ENCODE measurements around the gene CAP2.

The CAP2 gene

DNA sequence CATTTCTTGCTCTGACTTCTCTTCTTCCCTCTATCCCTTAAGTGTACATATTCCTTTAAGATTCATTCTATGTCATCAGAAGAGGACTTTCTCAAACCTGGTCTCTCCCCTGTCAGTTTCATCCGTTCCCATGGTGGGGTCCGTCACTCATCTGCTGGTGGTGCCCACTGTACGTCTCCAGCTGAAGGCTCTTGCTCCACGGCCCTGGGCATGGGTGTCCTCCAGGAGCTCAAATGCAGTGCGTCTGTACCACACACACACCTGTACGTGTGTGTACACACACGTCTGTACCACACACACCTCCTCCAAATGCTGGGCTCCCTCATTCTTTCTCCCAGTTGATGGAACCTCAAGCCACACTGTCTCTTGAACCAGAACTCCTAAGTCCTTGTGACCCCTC is 85.6 kb downstream of the CAP2 start:
- TF ChIP-seq, protein P1, sequence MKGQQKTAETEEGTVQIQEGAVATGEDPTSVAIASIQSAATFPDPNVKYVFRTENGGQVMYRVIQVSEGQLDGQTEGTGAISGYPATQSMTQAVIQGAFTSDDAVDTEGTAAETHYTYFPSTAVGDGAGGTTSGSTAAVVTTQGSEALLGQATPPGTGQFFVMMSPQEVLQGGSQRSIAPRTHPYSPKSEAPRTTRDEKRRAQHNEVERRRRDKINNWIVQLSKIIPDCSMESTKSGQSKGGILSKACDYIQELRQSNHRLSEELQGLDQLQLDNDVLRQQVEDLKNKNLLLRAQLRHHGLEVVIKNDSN (IDR thresholded peaks at IDR 0.05) = no peak
- TF ChIP-seq TEAD4 (IDR thresholded peaks at IDR 0.05) = no peak
- no peak for TF ChIP-seq NFIC (IDR thresholded peaks at IDR 0.05)
- no peak for TF ChIP-seq TAF1 (IDR thresholded peaks at IDR 0.05; ENCODE audit: low read depth)
- no peak for TF ChIP-seq ZBTB7A (IDR thresholded peaks at IDR 0.05; ENCODE audit: low read depth)
- TF ChIP-seq YY1 (IDR thresholded peaks at IDR 0.05; ENCODE audit: low read depth) = no peak
- no peak for TF ChIP-seq FOXM1 (IDR thresholded peaks at IDR 0.05; ENCODE audit: borderline replicate concordance, low read depth)
- TF ChIP-seq CREB1 (IDR thresholded peaks at IDR 0.05; ENCODE audit: low read depth) = no peak
- TF ChIP-seq, protein P2, sequence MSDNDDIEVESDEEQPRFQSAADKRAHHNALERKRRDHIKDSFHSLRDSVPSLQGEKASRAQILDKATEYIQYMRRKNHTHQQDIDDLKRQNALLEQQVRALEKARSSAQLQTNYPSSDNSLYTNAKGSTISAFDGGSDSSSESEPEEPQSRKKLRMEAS (IDR thresholded peaks at IDR 0.05) = no peak
- TF ChIP-seq, protein P3, sequence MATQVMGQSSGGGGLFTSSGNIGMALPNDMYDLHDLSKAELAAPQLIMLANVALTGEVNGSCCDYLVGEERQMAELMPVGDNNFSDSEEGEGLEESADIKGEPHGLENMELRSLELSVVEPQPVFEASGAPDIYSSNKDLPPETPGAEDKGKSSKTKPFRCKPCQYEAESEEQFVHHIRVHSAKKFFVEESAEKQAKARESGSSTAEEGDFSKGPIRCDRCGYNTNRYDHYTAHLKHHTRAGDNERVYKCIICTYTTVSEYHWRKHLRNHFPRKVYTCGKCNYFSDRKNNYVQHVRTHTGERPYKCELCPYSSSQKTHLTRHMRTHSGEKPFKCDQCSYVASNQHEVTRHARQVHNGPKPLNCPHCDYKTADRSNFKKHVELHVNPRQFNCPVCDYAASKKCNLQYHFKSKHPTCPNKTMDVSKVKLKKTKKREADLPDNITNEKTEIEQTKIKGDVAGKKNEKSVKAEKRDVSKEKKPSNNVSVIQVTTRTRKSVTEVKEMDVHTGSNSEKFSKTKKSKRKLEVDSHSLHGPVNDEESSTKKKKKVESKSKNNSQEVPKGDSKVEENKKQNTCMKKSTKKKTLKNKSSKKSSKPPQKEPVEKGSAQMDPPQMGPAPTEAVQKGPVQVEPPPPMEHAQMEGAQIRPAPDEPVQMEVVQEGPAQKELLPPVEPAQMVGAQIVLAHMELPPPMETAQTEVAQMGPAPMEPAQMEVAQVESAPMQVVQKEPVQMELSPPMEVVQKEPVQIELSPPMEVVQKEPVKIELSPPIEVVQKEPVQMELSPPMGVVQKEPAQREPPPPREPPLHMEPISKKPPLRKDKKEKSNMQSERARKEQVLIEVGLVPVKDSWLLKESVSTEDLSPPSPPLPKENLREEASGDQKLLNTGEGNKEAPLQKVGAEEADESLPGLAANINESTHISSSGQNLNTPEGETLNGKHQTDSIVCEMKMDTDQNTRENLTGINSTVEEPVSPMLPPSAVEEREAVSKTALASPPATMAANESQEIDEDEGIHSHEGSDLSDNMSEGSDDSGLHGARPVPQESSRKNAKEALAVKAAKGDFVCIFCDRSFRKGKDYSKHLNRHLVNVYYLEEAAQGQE (IDR thresholded peaks at IDR 0.05; ENCODE audit: low read depth) = no peak
- no peak for TF ChIP-seq TCF12 (IDR thresholded peaks at IDR 0.05; ENCODE audit: low read depth)
- no peak for TF ChIP-seq CEBPB (IDR thresholded peaks at IDR 0.05)

DNA sequence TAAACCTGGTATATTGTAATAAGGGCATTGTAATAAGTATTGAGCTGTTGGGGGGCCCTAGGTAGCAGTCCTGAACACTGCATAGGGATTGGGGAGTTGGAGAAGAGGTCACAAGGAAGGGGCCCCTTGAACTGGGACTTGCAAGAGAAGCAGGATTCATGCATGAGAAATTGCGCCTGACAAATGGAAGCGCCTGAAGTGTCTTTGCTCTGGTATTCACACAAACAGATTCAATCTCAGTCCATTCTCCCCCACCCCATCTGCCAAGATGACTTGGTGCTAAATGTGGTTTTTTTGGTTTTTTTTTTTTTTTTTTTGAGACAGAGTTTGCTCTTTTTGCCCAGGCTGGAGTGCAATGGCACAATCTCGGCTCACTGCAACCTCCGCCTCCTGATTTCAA is 87.1 kb downstream of the CAP2 start:
- TF ChIP-seq TAF1 (IDR thresholded peaks at IDR 0.05; ENCODE audit: low read depth) (no peak), EGR1 (IDR thresholded peaks at IDR 0.05) (no peak), FOXM1 (IDR thresholded peaks at IDR 0.05; ENCODE audit: borderline replicate concordance, low read depth) (no peak), CEBPB (IDR thresholded peaks at IDR 0.05) (no peak), ZBTB7A (IDR thresholded peaks at IDR 0.05; ENCODE audit: low read depth) (no peak), NFIC (IDR thresholded peaks at IDR 0.05) (no peak), RAD21 (IDR thresholded peaks at IDR 0.05; ENCODE audit: low read depth) (no peak), TCF12 (IDR thresholded peaks at IDR 0.05; ENCODE audit: low read depth) (no peak), CREB1 (IDR thresholded peaks at IDR 0.05; ENCODE audit: low read depth) (no peak), TEAD4 (IDR thresholded peaks at IDR 0.05) (no peak), EP300 (IDR thresholded peaks at IDR 0.05; ENCODE audit: borderline replicate concordance) (no peak), YY1 (IDR thresholded peaks at IDR 0.05; ENCODE audit: low read depth) (no peak)
- TF ChIP-seq, protein P3 (IDR thresholded peaks at IDR 0.05; ENCODE audit: low read depth) = no peak
- TF ChIP-seq, protein P1 (IDR thresholded peaks at IDR 0.05) = no peak
- TF ChIP-seq, protein P2 (IDR thresholded peaks at IDR 0.05) = no peak

DNA sequence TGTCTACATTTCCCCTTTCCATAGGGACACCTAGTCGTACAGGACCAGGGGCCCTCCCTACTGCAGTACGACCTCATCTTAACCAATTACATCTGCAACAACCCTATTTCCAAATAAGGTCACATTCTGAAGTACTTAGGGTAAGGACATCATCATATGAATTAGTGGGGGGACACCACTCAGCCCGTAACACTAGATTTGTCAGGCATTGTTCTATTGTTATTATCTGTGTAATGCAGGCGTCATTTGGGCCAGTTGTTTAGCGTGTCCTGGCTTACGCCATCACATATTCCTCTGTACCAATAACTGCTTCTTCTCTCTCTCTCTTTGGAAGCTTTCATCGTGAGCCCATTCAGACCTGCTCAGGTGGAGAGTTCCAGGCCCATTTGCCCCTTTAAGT is 89.3 kb downstream of the CAP2 start:
- TF ChIP-seq CEBPB (IDR thresholded peaks at IDR 0.05) (no peak), TEAD4 (IDR thresholded peaks at IDR 0.05) (no peak), CREB1 (IDR thresholded peaks at IDR 0.05; ENCODE audit: low read depth) (no peak)
- TF ChIP-seq, protein P1 (IDR thresholded peaks at IDR 0.05) = no peak

DNA sequence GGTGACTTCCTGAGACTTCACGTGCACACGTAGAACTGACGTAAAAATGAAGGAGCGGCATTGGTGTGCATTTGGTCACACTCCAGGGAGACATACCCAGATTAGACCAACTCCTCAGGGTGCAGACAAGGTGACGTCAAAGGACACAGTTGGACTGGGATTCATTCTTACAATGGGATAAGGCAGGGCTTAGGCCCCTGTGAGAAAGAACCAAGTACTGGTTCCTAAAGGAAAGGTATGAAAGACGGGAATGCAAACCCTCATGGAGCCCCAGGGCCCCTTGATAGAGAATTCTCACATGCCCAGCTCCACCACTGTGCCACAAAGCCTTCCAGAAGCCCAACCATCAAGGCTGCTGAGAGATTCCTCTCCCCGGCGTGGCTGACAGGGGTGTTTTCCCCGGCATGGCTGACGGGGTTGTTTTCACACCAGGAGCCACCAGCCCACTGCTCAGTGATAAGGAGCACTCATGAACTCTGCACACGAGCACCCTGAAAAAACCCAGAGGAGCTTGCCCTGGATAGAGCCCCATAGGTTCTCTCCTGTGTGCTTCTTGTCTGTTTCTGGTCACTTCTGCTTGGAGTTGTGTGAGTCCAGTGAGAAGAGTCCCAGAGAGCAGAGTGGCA is 90.1 kb downstream of the CAP2 start:
- no peak for TF ChIP-seq NFIC (IDR thresholded peaks at IDR 0.05)
- TF ChIP-seq TAF1 (IDR thresholded peaks at IDR 0.05; ENCODE audit: low read depth) = no peak
- TF ChIP-seq, protein P2 (IDR thresholded peaks at IDR 0.05) = no peak
- no peak for TF ChIP-seq TEAD4 (IDR thresholded peaks at IDR 0.05)

DNA sequence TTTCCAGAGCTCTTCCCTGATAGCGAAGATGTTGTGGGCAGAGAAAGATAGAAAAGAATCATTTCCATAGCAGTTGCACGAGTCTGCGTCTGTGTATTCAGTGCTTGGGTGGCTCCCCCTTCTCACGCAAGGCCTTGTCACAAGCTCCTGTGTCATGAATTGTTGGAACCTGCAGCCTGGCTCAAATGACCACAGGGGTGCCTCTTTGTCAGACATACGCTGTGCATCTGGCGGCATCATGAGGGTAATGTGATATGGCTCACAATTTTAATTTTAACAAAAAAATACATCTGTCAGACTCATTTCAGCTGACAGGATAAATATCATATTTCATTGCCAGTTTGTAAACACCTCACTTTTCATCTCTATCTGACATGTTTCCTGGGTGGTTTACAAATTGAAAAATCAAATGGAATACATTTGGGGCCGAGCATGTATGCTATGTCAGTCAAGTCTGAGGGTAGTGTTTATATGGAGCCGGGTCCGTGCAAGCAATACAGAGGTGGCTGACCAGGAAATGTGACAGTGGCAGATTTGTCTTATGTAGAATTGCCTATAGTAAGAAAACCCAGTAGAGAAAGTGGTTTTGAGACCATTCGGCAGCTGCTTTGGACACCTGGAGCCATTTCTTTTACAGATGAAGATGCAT is 90.9 kb downstream of the CAP2 start:
- TF ChIP-seq YY1 (IDR thresholded peaks at IDR 0.05; ENCODE audit: low read depth) (no peak), RAD21 (IDR thresholded peaks at IDR 0.05; ENCODE audit: low read depth) (no peak), TCF12 (IDR thresholded peaks at IDR 0.05; ENCODE audit: low read depth) (no peak), CREB1 (IDR thresholded peaks at IDR 0.05; ENCODE audit: low read depth) (no peak), TEAD4 (IDR thresholded peaks at IDR 0.05) (no peak), EGR1 (IDR thresholded peaks at IDR 0.05) (no peak), NFIC (IDR thresholded peaks at IDR 0.05) (no peak), TAF1 (IDR thresholded peaks at IDR 0.05; ENCODE audit: low read depth) (no peak), FOXM1 (IDR thresholded peaks at IDR 0.05; ENCODE audit: borderline replicate concordance, low read depth) (no peak), ZBTB7A (IDR thresholded peaks at IDR 0.05; ENCODE audit: low read depth) (no peak), EP300 (IDR thresholded peaks at IDR 0.05; ENCODE audit: borderline replicate concordance) (no peak), CEBPB (IDR thresholded peaks at IDR 0.05) (no peak)
- TF ChIP-seq, protein P1 (IDR thresholded peaks at IDR 0.05) = no peak
- TF ChIP-seq, protein P2 (IDR thresholded peaks at IDR 0.05) = no peak
- TF ChIP-seq, protein P3 (IDR thresholded peaks at IDR 0.05; ENCODE audit: low read depth) = no peak
